Measurements from ENCODE around the gene PIK3C3. TPM values are rescaled to one million over a fixed set of nuclear protein-coding genes. Genes with fewer than 3 reads are reported as not detected.

The PIK3C3 gene
- total RNA-seq, 1 donor from 2014 or later: 24.1 TPM

DNA sequence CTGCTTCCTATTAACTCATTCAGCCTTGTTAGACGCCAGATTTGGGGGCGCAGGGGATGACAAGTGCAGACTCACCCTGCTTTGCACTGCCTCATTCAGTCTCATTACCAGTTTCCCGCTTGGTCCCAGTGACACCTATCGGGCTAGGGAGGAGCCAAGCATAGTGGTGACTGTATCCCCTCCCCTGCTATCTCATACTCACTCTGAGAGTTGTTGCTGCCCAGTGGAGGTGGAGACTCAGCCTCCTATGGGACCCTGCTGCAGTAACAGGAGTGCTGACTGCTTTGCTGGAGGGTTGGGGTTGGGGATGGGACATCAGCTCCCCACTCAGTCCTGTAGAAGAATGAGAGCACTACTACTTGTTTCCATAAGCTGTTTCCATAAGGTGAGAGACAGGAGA is 21.3 kb upstream of the PIK3C3 start:
- intact Hi-C loops (cut with DNase I): no loop called here
- TF ChIP-seq, protein P1, sequence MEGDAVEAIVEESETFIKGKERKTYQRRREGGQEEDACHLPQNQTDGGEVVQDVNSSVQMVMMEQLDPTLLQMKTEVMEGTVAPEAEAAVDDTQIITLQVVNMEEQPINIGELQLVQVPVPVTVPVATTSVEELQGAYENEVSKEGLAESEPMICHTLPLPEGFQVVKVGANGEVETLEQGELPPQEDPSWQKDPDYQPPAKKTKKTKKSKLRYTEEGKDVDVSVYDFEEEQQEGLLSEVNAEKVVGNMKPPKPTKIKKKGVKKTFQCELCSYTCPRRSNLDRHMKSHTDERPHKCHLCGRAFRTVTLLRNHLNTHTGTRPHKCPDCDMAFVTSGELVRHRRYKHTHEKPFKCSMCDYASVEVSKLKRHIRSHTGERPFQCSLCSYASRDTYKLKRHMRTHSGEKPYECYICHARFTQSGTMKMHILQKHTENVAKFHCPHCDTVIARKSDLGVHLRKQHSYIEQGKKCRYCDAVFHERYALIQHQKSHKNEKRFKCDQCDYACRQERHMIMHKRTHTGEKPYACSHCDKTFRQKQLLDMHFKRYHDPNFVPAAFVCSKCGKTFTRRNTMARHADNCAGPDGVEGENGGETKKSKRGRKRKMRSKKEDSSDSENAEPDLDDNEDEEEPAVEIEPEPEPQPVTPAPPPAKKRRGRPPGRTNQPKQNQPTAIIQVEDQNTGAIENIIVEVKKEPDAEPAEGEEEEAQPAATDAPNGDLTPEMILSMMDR (IDR thresholded peaks at IDR 0.05): no peak
- no peak for TF ChIP-seq POLR2A (IDR thresholded peaks at IDR 0.05)
- TF ChIP-seq POLR2AphosphoS5 (IDR thresholded peaks at IDR 0.05; ENCODE audit: insufficient read depth in 1 of 2, low read depth in 1 of 2): no peak

DNA sequence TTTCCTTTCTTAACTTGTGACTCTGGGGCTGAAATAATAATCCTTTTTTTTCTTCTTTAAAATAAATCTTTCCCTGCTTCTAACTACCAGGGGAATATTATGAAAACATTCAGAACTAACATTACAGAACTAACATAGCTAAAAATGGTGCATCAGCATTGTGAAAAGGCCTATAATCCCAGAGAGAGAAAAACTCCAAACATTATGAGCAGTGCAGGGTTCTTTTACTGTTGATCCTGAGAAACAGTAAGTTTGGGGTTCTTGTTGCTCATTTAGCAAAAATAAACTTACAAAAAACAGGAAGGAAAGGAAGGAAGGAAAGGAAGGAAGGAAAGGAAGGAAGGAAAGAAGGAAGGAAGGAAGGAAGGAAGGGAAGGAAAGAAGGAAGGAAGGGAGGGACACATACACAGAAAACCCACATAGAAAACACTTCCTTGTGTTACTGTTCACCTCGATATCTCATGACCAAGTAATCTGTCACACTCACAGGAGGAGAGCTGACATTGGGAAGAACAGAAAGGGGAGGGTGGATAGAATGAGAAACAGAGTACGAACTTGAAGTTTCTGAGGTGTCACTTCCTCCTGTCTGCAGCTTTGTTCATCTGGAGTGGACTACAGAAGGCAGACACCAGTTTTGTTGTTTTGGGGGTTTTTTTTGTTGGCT is 18.4 kb upstream of the PIK3C3 start:
- Histone ChIP-seq H3K36me3 (no peaks in the 10 kb centered on the region), H3K4me1 (no peaks in the 10 kb centered on the region), H3K27me3 (no peaks in the 10 kb centered on the region), H3K27ac (no peak overlapping the region), H3K9me3 (no peaks in the 10 kb centered on the region), H3K4me3 (no peak overlapping the region)
- no peak for DNase-seq (ENCODE audit: extremely low spot score in 2 of 2)
- intact Hi-C loops (cut with DNase I): no loop called here
- TF ChIP-seq POLR2AphosphoS5 (IDR thresholded peaks at IDR 0.05; ENCODE audit: insufficient read depth in 1 of 2, low read depth in 1 of 2): no peak
- no peak for TF ChIP-seq POLR2A (IDR thresholded peaks at IDR 0.05)
- TF ChIP-seq, protein P1 (IDR thresholded peaks at IDR 0.05): no peak

More for the DNA sequence above, 21.3 kb upstream of the PIK3C3 start:
- Histone ChIP-seq H3K4me1 (no peaks in the 10 kb centered on the region), H3K27ac (no peak overlapping the region), H3K27me3 (no peaks in the 10 kb centered on the region), H3K9me3 (no peaks in the 10 kb centered on the region), H3K36me3 (no peaks in the 10 kb centered on the region), H3K4me3 (no peak overlapping the region)
- DNase-seq (ENCODE audit: extremely low spot score in 2 of 2): no peak

DNA sequence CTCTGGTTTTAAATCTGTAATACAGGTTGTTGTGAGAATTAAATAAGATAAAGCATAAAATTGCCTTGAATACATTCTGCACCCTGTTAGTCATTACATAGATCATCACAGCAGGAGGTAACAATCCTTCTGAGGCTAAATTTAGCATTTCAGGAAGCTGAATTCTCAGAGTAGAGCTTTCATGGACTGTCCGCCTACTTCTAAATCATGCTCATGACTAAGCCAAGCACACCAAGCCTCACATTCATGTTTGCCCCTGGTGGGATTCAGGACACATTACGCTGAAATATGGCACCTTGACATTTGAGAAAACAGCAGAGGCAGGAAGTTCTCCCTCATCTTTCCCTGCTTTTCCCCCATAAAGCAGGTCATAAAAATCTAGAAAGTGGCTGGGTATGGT is 16.6 kb upstream of the PIK3C3 start:
- intact Hi-C loops (cut with DNase I): no loop called here
- DNase-seq (ENCODE audit: extremely low spot score in 2 of 2): no peak
- TF ChIP-seq POLR2AphosphoS5 (IDR thresholded peaks at IDR 0.05; ENCODE audit: insufficient read depth in 1 of 2, low read depth in 1 of 2): no peak
- TF ChIP-seq, protein P1 (IDR thresholded peaks at IDR 0.05): no peak
- TF ChIP-seq POLR2A (IDR thresholded peaks at IDR 0.05): no peak
- H3K4me1 ChIP-seq: no peaks in the 10 kb centered on the region
- no peaks in the 10 kb centered on the region for H3K9me3 ChIP-seq
- no peaks in the 10 kb centered on the region for H3K27me3 ChIP-seq
- H3K27ac ChIP-seq: no peak overlapping the region
- no peak overlapping the region for H3K4me3 ChIP-seq
- H3K36me3 ChIP-seq: no peaks in the 10 kb centered on the region

DNA sequence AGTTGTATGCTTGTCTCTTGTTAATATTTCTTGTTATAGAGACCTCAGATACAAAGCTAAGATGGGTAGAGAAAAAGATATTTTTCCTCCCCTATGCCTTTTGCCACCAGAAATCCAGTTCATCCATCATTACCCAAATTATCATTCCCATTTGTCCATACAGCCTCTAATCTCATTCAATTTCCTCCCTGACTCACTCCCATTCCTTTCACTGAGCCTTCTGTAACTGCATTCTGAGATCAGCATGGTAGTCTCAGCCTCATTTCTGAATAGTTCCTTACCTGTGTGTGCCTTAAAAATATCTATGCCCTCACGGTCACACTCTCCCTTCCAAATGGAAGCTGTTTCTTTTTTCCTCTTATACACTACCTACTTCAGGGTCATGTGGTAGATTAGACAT is 15.7 kb upstream of the PIK3C3 start:
- Histone ChIP-seq H3K9me3 (no peaks in the 10 kb centered on the region), H3K4me1 (no peaks in the 10 kb centered on the region), H3K27ac (no peak overlapping the region), H3K4me3 (no peak overlapping the region), H3K36me3 (no peaks in the 10 kb centered on the region), H3K27me3 (no peaks in the 10 kb centered on the region)
- DNase-seq (ENCODE audit: extremely low spot score in 2 of 2): no peak
- intact Hi-C loops (cut with DNase I): no loop called here
- TF ChIP-seq, protein P1 (IDR thresholded peaks at IDR 0.05): no peak
- no peak for TF ChIP-seq POLR2A (IDR thresholded peaks at IDR 0.05)
- TF ChIP-seq POLR2AphosphoS5 (IDR thresholded peaks at IDR 0.05; ENCODE audit: insufficient read depth in 1 of 2, low read depth in 1 of 2): no peak

DNA sequence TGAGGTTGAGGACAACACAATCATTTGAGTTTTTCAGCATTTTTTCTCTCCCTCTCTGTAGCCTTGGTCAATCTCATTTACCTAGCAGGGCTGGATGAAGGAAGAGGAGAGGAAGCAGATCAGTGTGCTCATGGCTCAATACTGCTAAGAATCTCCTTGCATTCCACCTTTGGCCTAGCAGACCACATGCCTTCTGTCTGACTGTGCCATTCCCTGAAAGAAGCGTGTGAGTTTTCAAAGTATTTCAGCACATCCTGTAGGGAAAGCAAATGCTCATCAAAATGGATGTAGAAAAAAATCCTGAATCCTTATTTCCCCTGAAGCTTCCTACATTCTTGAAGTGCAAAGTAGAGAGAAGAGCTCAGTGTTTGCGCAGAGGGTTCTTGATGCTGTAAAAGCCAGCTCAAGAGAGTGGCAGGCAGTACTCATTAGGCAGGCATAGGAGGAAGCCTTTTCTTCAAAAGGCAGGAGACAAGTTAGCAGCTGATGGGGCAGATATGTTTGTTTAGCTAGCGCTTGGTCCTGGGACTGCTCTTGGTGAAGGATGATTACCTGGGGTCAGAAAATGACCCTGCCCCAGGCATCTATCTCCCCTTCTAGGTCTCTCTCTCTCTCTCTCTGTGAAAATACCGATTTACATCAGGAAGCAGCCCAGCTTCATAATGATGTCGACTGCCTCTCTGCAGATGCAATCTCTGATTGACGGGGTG is 14.4 kb upstream of the PIK3C3 start:
- TF ChIP-seq, protein P1 (IDR thresholded peaks at IDR 0.05): no peak
- TF ChIP-seq POLR2A (IDR thresholded peaks at IDR 0.05) (no peak), POLR2AphosphoS5 (IDR thresholded peaks at IDR 0.05; ENCODE audit: insufficient read depth in 1 of 2, low read depth in 1 of 2) (no peak)
- no peaks in the 10 kb centered on the region for H3K27me3 ChIP-seq
- H3K4me1 ChIP-seq: no peaks in the 10 kb centered on the region
- intact Hi-C loops (cut with DNase I): no loop called here
- no peak for DNase-seq (ENCODE audit: extremely low spot score in 2 of 2)
- no peaks in the 10 kb centered on the region for H3K9me3 ChIP-seq
- H3K27ac ChIP-seq: no peak overlapping the region
- H3K4me3 ChIP-seq: no peak overlapping the region
- no peaks in the 10 kb centered on the region for H3K36me3 ChIP-seq
